Raji (cell line): ENCODE results near the gene DGAT2.

ENCODE experiments used
- POLR2A ChIP-seq: IDR thresholded peaks from 2 replicates; pipeline ENCODE4 v1.6.1; 2011; ENCODE audit warnings: low read depth, low read length, control low read depth; ENCODE audit not compliant: insufficient read depth

The DGAT2 gene

GRCh38 chr11:75740681-75741080 is 27.9 kb upstream of the DGAT2 start:
- TF ChIP-seq POLR2A: no peak

- TF ChIP-seq POLR2A: no peak
These were observed 24.6 kb upstream of the DGAT2 start for GRCh38 chr11:75743711-75744563.

- no peak for TF ChIP-seq POLR2A
These were observed 22.8 kb upstream of the DGAT2 start for GRCh38 chr11:75745807-75746206.

DNA sequence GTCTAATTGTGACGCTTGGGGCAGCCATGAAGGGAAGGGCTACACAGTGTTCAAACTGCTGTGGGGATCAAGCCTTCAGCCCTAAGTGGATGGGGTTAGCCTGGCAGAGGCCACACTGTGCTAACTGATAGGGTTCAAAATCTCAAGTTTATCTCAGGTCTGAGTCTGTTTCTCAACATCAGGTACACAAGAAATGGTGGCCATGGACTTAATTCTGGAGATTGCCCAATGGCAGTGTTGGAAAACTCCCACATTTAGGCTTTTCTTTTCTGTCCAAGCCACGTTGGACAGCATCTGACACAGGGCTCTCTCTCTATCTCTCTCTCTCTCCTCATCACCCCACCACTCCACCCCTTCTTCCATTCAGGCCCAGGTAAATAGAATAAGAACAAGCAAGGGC is 10.9 kb upstream of the DGAT2 start:
- no peak for TF ChIP-seq POLR2A

DNA sequence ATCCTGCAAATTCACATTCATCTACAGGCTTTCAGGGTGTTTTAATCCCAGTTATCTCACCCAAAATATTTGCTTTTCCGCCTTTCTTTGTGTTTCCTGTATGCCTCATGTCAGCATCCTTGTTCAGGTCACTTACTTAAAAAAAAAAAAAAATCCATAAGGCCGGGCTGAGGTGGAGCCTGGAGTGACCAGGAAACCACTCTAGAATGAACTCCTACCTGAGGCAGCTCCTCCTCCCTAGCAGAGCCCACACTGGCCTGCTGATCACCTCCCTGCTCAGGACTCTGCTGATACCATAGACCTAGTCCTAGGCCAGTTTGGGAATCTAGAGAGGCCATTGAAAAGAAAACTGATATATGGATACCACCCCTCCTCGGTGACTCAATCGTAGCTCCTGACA is 8.7 kb upstream of the DGAT2 start:
- no peak for TF ChIP-seq POLR2A

DNA sequence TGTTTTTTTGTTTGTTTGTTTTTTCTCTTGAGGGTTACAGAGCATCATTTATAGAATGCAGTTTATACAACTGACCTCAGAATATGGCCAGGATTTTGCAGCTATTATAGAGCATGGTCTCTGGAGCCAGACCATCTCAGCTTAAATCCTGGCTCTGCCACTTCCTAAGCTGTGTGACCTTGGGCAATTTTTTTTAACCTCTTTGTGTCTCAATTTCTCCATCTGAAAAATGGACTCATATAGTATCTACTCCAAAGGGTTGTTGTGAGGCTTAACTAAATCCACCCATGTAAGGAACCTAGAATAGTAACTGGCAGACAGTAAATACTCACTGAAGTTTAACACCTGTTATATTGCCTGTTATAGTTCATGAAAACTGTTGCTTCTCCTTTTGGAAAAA is 8.3 kb upstream of the DGAT2 start:
- TF ChIP-seq POLR2A: no peak

DNA sequence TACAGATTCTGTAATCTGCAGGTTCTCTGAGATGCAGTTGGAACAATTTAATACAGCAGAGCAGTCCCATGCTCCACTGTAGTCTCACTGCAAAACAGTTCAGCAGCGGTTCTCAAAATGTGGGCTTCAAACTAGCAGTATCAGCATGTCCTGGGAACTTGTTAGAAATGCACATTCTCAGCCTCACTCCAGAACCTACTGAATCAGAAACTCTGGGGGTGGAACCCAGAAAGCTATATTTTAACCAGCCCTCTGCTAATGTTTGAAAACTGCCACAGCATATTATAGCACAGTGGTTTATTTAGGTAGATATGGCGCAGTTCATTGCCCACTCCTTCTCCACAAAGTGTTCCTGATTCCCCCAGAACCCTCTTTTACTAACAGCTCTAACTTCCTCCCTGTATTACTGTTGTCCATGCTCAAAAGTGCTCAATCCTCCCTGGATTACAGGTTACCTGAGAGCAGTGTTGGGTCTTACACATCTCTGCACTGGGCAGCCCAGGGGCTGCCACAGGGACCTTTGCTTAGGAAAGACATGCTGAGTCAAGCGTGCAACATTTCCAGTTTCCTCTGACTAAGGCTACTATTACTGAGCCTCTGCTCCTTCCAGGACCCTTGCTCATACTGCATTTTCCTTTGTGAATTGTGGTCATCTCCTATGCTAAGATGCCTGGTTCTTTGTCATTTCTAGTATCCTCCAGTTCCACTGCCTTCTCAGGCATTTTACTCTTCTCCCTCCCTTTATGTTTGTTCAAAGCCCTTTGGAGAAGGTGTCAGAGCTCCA is 7.7 kb upstream of the DGAT2 start:
- TF ChIP-seq POLR2A: no peak

- no peak for TF ChIP-seq POLR2A
These were observed 6.4 kb upstream of the DGAT2 start for GRCh38 chr11:75762158-75762557.

DNA sequence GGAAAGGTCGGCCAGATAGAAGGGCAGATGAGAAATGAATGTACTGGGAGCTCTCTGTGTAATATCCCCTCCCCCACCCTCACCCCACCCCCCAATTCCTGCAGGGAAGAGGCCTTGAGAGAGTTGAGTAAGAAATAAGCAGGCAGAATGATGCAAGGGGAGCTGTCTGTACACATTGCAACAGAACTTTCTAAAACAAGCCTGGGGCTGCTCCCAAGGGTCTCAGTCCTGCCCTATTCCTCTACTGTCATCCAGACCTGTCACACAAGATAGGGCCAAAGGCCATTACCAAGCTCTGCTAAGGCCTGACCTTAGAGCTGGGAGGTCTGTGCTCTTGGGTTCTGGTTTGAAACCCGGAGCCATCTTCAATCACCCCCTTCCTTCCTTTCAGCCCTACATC is 5.7 kb upstream of the DGAT2 start:
- no peak for TF ChIP-seq POLR2A

- no peak for TF ChIP-seq POLR2A
These were observed 4.7 kb upstream of the DGAT2 start for GRCh38 chr11:75763846-75764245.

DNA sequence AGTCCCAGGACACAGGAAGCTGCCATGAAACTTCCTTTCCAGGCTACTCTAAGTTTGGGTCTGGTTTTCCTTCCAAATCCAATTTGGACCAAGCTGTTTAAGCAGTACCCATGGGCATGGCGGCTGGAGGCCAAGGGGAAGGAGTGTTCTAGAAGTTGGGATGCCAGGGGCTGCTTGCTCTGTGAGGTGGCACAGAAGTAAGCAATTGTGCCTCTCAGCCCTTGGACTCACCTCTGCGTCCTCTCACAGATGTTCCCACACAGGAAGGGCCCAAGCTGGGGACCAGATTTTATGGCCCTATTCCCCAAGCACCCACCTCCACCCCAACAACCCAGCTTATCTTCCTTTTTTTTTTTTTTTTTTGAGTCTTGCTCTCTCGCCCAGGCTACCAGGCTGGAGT is 3.5 kb upstream of the DGAT2 start:
- TF ChIP-seq POLR2A: no peak

- TF ChIP-seq POLR2A: no peak
These were observed 1.9 kb upstream of the DGAT2 start for GRCh38 chr11:75766443-75767227.

- TF ChIP-seq POLR2A: no peak
These were observed 1.4 kb upstream of the DGAT2 start for GRCh38 chr11:75767228-75767572.

- TF ChIP-seq POLR2A: no peak
These were observed 826 bp upstream of the DGAT2 start for GRCh38 chr11:75767793-75768111.

DNA sequence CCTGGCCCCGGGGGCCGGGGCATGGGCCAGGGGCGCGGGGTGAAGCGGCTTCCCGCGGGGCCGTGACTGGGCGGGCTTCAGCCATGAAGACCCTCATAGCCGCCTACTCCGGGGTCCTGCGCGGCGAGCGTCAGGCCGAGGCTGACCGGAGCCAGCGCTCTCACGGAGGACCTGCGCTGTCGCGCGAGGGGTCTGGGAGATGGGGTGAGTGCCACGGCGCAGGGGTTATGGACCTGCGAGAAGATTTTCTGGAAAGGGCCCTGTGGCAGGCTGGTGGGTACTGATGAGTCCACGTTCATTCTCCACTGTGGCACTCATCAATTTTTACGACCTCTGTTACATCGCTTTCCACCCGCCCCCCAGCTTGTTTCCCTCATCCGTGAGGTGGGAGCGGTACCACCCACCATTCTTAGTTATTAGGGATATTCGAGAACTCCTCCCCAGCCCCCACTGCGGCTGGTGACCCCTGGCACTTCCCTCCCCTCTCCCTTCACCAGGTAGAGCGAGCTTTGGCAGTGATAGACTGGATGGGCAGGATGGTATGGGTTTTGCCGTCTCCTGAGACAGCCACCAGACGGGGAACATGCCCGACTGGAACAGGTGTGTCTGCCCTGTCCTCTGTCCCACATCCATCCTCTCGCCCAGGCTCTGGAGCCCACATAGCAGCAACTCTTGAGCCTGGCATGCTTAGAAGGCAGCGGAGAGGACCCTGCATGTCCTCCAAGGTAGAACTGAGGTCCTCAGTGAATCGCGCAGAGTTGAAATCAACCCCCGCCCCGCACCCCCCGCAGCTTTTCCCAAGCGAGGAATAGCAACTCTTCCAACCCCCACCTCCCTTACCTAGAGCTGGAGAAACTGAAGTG is 562 bp downstream of the DGAT2 start:
- no peak for TF ChIP-seq POLR2A

DNA sequence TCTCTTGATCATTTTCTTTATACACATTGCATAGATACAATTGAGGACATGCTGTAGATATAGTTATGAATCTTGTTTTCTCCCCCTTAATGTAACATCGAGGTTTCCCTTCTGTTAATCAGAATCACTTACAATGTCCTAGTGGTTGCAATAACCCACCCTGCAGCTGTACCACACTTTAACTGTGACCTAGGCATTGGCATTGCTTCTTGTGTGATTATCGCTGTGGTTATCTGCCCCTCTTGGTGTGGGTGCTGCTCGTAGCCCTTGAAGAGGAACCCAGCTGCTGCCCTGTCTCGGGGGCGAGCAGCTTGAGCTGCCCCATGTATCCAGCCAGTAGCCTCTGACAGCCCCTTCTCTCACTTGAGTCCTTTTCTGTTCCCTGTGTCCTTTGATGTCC is 1.5 kb downstream of the DGAT2 start:
- TF ChIP-seq POLR2A: no peak
